GM12878 (cell line): ENCODE results near the gene IBA57. TPM values are rescaled to one million over a fixed set of nuclear protein-coding genes. Genes with fewer than 3 reads are reported as not detected.

Experiments used
- ATF2 ChIP-seq: IDR thresholded peaks from 2 replicates; pipeline ENCODE4 v1.6.1; 2012; ENCODE audit warnings: low read length, inconsistent platforms
- BACH1 ChIP-seq: fragments of 450-650 bp; IDR thresholded peaks from 2 replicates; pipeline ENCODE4 v1.6.1; 2017; ENCODE audit warnings: mild to moderate bottlenecking, borderline replicate concordance
- BRCA1 ChIP-seq: IDR thresholded peaks from 2 replicates; pipeline ENCODE4 v1.6.1; 2011; ENCODE audit warnings: low read depth, low read length, improper control_type of control experiment
- CHD1 ChIP-seq: IDR thresholded peaks from 2 replicates; pipeline ENCODE4 v1.6.1; 2012; ENCODE audit warnings: low read depth, low read length, improper control_type of control experiment
- EZH2 ChIP-seq: IDR thresholded peaks from 2 replicates; pipeline ENCODE4 v1.6.1; 2012; ENCODE audit warnings: low read depth, mild to moderate bottlenecking, control low read depth, inconsistent platforms, low read length, borderline replicate concordance; ENCODE audit not compliant: control insufficient read depth
- IKZF2 ChIP-seq, 2 experiments: fragments of 450-650 bp; IDR thresholded peaks; 2 replicates each; pipeline ENCODE4 v1.6.1; 2017; ENCODE audit warnings: mild to moderate bottlenecking in 2 of 2, moderate library complexity in 2 of 2
- IRF4 ChIP-seq: IDR thresholded peaks from 2 replicates; pipeline ENCODE4 v1.6.1; 2011; ENCODE audit warnings: low read depth, low read length
- JUND ChIP-seq: IDR thresholded peaks from 2 replicates; pipeline ENCODE4 v1.6.1; 2012; ENCODE audit warnings: low read depth, mild to moderate bottlenecking, low read length, improper control_type of control experiment, moderate library complexity
- MAX ChIP-seq: IDR thresholded peaks from 2 replicates; pipeline ENCODE4 v1.6.1; 2012; ENCODE audit warnings: low read depth, low read length, improper control_type of control experiment
- MTA3 ChIP-seq: IDR thresholded peaks from 2 replicates; pipeline ENCODE4 v1.6.1; 2012; ENCODE audit warnings: low read length, inconsistent platforms, borderline replicate concordance
- MYC ChIP-seq: IDR thresholded peaks from 2 replicates; pipeline ENCODE4 v1.6.1; 2011; ENCODE audit warnings: mild to moderate bottlenecking, low read length, moderate library complexity, inconsistent platforms; ENCODE audit not compliant: insufficient read depth, insufficient replicate concordance, insufficient read length, severe bottlenecking
- NBN ChIP-seq: fragments of 450-650 bp; IDR thresholded peaks from 2 replicates; pipeline ENCODE4 v1.6.1; 2016
- NFXL1 ChIP-seq: fragments of 450-650 bp; IDR thresholded peaks from 2 replicates; pipeline ENCODE4 v1.6.1; 2017; ENCODE audit warnings: antibody characterized with exemption, mild to moderate bottlenecking, borderline replicate concordance
- NFYB ChIP-seq: IDR thresholded peaks from 2 replicates; pipeline ENCODE4 v1.6.1; 2011; ENCODE audit warnings: low read depth, mild to moderate bottlenecking, low read length, improper control_type of control experiment, moderate library complexity; ENCODE audit not compliant: insufficient read depth
- PAX5 ChIP-seq: IDR thresholded peaks from 2 replicates; pipeline ENCODE4 v1.6.1; 2011; ENCODE audit warnings: low read depth, low read length, borderline replicate concordance
- POLR2AphosphoS5 ChIP-seq: IDR thresholded peaks from 2 replicates; pipeline ENCODE4 v1.6.1; 2011; ENCODE audit warnings: mild to moderate bottlenecking, low read length, inconsistent platforms
- PRDM15 ChIP-seq: fragments of 450-650 bp; formaldehyde crosslinking; IDR thresholded peaks from 2 replicates; pipeline ENCODE4 v1.4.0; 2020; ENCODE audit warnings: mild to moderate bottlenecking, moderate library complexity
- RB1 ChIP-seq: fragments of 450-650 bp; formaldehyde crosslinking; IDR thresholded peaks from 2 replicates; pipeline ENCODE4 v1.6.1; 2017; ENCODE audit warnings: mild to moderate bottlenecking, borderline replicate concordance
- TCF12 ChIP-seq: IDR thresholded peaks from 2 replicates; pipeline ENCODE4 v1.6.1; 2011; ENCODE audit warnings: low read depth, mild to moderate bottlenecking, low read length
- YBX1 ChIP-seq: fragments of 450-650 bp; IDR thresholded peaks from 2 replicates; pipeline ENCODE4 v1.6.1; 2016; ENCODE audit warnings: antibody characterized with exemption
- ZNF592 ChIP-seq: fragments of 450-650 bp; IDR thresholded peaks from 2 replicates; pipeline ENCODE4 v1.6.1; 2017; ENCODE audit warnings: mild to moderate bottlenecking, moderate library complexity
- polyA plus RNA-seq, 11 experiments: library from polyadenylated mRNA; depleted of rRNA in 4 of 11; unstranded in 6 of 11; stranded (reverse) in 5 of 11; fragments of >200 nt; fragmentation: Nextera tagmentation in 4 of 11; fragmentation: Illumina TruSeq in 1 of 11; extraction: Ambion mirVana in 4 of 11; extraction: Trizol in 1 of 11; gene quantifications; 1 replicate in 1 of 11; 2 replicates in 10 of 11; pipeline versions ENCODE4 v1.2.1 to v1.2.3, GENCODE V29; 2011 to 2016; ENCODE audit warnings: inconsistent platforms in 2 of 11, missing spikeins in 2 of 11, low read depth in 1 of 11
- total RNA-seq, 4 experiments: library from RNA; depleted of rRNA in 3 of 4; stranded (reverse); fragments of >200 nt in 3 of 4; fragmentation: Illumina TruSeq in 1 of 4; extraction: Trizol in 1 of 4; gene quantifications; 2 replicates each; pipeline versions ENCODE4 v1.2.1 to v1.2.3, GENCODE V29; 2013 to 2021

IBA57 gene
- total and polyA plus RNA-seq, 10 of the 15 experiments (the other 5 are each of a cell fraction or from before 2014, with no cell fraction given): 0.51 to 8.6 (median 3.7) TPM

GRCh38 chr1:228139931-228140723 lies 25.5 kb upstream of the IBA57 start, which contains the start of gene GUK1 (continued):
- TF ChIP-seq PRDM15 (CRISPR knock-in tag): no peak
- TF ChIP-seq IRF4: no peak
- no peak for TF ChIP-seq NFXL1
- no peak for TF ChIP-seq BRCA1
- TF ChIP-seq MYC: peak; percentile 46
- TF ChIP-seq RB1: peak; percentile 55; the same call in 1 of the 2 replicates
- 0 out of 2 replicates have a peak, but pooled peaks have one; percentile 23 for TF ChIP-seq CHD1
- TF ChIP-seq POLR2AphosphoS5: peak; percentile 87
- TF ChIP-seq IKZF2 (IDR thresholded peaks at IDR 0.05): no peak; a peak in 1 of 4 replicates
- peak; percentile 66 for TF ChIP-seq MAX
- TF ChIP-seq MTA3: no peak
- 0 out of 2 replicates have a peak, but pooled peaks have one; percentile 14 for TF ChIP-seq JUND
- TF ChIP-seq ZNF592: no peak
- TF ChIP-seq NBN: peak; percentile 97
- TF ChIP-seq PAX5: 0 out of 2 replicates have a peak, but pooled peaks have one; percentile 6
- 0 out of 2 replicates have a peak, but pooled peaks have one; percentile 14 for TF ChIP-seq TCF12
- no peak for TF ChIP-seq EZH2
- TF ChIP-seq NFYB: peak; percentile 60; the same call in 1 of the 2 replicates
- TF ChIP-seq YBX1: no peak
- TF ChIP-seq ATF2: no peak
- TF ChIP-seq BACH1: peak; percentile 100
